Measurements from ENCODE around the gene PHF23.
"Not testable (repeated sequence)": the region's sequence is repeated elsewhere in the genome, so short reads cannot be mapped to it uniquely, and the experiment has no call there.

The PHF23 gene

DNA sequence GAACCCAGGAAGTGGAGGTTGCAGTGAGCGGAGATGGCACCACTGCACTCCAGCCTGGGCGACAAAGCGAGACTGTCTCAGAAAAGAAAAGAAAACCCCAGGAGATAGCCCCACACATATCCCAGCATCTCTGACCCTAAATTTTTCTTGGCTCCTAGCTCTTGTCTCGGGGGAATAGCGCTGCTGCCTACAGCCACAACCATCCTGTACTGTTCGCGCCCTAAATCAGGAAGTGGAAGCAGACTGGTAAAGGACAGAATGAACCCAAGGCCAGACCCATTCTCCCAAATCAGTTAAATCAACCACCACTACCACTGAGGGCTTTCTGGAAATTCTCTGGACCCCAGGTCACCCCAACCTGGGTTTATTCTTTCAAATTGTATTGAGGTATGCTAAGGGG is 10.6 kb upstream of the PHF23 start:
- H3K4me3 ChIP-seq (ENCODE audit: low read depth, low read length): peak overlapping the region; percentile 96
- TF ChIP-seq, protein P1, sequence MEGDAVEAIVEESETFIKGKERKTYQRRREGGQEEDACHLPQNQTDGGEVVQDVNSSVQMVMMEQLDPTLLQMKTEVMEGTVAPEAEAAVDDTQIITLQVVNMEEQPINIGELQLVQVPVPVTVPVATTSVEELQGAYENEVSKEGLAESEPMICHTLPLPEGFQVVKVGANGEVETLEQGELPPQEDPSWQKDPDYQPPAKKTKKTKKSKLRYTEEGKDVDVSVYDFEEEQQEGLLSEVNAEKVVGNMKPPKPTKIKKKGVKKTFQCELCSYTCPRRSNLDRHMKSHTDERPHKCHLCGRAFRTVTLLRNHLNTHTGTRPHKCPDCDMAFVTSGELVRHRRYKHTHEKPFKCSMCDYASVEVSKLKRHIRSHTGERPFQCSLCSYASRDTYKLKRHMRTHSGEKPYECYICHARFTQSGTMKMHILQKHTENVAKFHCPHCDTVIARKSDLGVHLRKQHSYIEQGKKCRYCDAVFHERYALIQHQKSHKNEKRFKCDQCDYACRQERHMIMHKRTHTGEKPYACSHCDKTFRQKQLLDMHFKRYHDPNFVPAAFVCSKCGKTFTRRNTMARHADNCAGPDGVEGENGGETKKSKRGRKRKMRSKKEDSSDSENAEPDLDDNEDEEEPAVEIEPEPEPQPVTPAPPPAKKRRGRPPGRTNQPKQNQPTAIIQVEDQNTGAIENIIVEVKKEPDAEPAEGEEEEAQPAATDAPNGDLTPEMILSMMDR (conservative IDR thresholded peaks at IDR 0.05; ENCODE audit: low read depth, low read length): no peak
- DNase-seq (ENCODE audit: low read depth): no peak

- TF ChIP-seq, protein P1 (conservative IDR thresholded peaks at IDR 0.05; ENCODE audit: low read depth, low read length): no peak
- H3K4me3 ChIP-seq (ENCODE audit: low read depth, low read length): no peak overlapping the region
- no peak for DNase-seq (ENCODE audit: low read depth)
Observed at GRCh38 chr17:7249214-7249613, 10.0 kb upstream of the PHF23 start.

DNA sequence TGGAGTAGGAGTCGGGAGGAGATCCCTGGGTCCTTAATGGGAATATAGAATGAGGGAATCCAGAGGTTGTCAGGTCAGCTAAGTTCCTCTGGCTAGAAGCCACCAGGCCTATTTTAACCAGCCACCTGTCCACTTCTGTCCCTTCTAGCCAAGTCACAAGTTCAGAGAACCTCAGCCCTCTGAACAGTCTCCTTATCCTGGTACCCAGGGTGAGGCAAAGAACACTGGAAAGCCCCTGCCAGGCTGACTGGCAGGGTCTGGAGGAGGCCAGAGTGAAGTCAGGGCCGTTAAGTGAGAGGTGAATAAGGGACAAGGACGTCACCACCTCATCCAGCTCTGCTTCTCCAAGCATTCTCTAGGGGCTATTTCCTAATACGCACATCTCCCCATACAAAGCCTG is 9.5 kb upstream of the PHF23 start:
- TF ChIP-seq, protein P1 (conservative IDR thresholded peaks at IDR 0.05; ENCODE audit: low read depth, low read length): no peak
- H3K4me3 ChIP-seq (ENCODE audit: low read depth, low read length): no peak overlapping the region
- no peak for DNase-seq (ENCODE audit: low read depth)

DNA sequence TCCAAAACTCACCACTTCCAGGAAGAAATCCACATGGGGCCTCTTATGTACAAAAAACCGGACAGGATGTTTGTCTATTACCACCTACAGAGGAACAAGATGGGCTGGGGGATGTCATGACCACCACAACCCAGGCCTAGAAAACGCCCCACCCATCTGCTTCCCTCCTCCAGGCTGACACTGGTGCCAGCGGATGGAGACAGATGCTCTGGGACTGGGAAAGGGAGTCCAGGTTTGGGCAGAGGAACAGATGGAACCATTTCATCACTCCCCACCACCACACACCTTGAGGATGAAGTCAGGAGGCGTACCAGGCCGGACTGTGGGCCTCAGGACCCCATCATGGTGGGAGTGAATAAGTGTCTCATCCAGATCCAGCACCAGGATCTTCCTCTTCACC is 7.5 kb upstream of the PHF23 start:
- TF ChIP-seq, protein P1 (conservative IDR thresholded peaks at IDR 0.05; ENCODE audit: low read depth, low read length): no peak
- no peak for DNase-seq (ENCODE audit: low read depth)
- H3K4me3 ChIP-seq (ENCODE audit: low read depth, low read length): no peak overlapping the region

- H3K4me3 ChIP-seq (ENCODE audit: low read depth, low read length): not testable (repeated sequence)
Observed at GRCh38 chr17:7243838-7244237, 4.6 kb upstream of the PHF23 start.

DNA sequence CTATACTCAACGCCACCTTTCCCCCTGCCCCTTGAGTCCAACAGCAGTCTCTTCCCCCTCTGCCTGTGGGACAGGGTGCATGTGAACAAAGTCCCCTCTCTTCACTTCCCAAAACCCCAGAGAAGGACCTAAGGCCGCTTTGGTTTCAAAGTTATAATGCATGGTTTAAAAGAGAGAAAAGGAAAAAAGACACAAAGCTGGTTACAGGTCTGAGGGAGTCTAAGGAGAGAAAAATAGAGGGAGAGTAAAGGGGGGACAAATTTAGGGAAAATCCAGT is 4.1 kb upstream of the PHF23 start:
- no peak for DNase-seq (ENCODE audit: low read depth)
- TF ChIP-seq, protein P1 (conservative IDR thresholded peaks at IDR 0.05; ENCODE audit: low read depth, low read length): no peak
- H3K4me3 ChIP-seq (ENCODE audit: low read depth, low read length): peak overlapping the region; percentile 93

More at GRCh38 chr17:7243838-7244237, 4.6 kb upstream of the PHF23 start:
- DNase-seq (ENCODE audit: low read depth): not testable (repeated sequence)

- H3K4me3 ChIP-seq (ENCODE audit: low read depth, low read length): peak overlapping the region; percentile 93
- peak; percentile 98 for DNase-seq (ENCODE audit: low read depth)
- TF ChIP-seq, protein P1 (conservative IDR thresholded peaks at IDR 0.05; ENCODE audit: low read depth, low read length): no peak
Observed at GRCh38 chr17:7242717-7243452, 3.6 kb upstream of the PHF23 start.
